HG02588 (cell line): Measurements from ENCODE around the gene FZD1.
A peak's percentile ranks its signal among the peaks of the same experiment; 100 is the strongest.

Experiments
- ATAC-seq: cut with Tn5 transposase; IDR thresholded peaks from one replicate; pipeline ENCODE4 v1.9.1; 2021; ENCODE audit warnings: mild to moderate bottlenecking, moderate library complexity; ENCODE audit not compliant: unreplicated experiment

The FZD1 gene

DNA sequence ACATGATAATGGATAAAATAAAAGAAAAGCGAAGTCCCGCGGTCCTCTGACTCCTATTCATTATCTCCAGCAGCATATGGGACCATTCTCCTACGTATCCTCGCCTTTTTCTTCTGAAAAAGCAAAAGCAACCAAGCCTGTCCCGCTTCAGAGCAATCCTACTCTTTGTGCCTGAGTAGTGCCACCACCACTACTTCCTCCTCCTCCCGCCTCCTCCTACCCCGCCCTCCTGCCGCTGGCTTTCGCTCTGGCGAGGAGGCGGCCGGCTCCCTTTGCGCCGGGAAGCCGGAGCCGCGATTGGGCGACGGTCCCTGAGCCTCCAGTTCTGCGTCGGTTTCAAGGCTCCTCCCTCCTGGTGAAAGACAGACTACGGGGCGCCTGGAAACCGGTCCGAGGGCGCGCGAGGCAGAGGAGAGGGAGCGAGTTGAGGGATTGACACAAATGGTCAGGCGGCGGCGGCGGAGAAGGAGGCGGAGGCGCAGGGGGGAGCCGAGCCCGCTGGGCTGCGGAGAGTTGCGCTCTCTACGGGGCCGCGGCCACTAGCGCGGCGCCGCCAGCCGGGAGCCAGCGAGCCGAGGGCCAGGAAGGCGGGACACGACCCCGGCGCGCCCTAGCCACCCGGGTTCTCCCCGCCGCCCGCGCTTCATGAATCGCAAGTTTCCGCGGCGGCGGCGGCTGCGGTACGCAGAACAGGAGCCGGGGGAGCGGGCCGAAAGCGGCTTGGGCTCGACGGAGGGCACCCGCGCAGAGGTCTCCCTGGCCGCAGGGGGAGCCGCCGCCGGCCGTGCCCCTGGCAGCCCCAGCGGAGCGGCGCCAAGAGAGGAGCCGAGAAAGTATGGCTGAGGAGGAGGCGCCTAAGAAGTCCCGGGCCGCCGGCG, at the start of gene FZD1:
Gene FZD1, plus strand, starts transcription at position 388 of the 878 bp plus-strand sequence. Its CDS starts 448 bp downstream, at position 836.
- ATAC-seq: peak; percentile 92

DNA sequence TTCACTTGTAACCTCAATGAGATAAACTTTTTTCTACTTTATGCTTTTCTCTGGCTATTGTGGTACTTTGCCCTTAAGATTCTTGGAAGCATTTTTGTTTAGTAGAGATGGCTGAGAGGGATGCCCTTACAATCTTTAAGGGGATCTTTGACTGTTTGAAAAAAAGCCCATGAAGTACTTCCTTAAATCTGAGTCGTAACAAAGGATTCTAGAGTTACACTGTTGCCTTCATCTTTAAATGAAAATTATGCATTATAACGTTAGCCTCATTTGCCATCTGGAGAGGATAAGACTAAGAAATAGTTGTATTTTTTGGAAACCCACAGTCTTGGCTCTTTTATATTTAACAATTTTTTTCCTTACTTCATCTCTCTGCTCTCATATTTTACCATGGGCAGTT, 37.8 kb upstream of the FZD1 start:
- ATAC-seq: no peak

DNA sequence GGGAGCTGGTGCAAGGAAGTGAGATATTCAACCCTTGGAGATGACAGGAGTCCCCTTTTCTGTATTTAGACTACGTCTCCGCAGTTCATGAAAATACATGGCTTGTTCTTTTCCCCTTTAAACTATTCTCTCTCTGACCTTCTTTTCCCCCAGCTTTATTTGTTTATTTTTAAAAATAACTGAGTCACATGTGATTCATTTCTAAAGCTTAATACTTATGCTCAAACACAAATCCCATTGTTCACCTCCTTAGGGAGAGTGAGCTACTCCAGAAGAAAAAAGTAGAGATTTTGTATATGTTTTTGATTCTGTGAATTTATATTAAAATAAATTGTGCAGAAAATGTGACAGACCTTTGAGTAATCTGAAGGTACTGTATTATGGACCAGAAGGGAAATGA, 35.9 kb upstream of the FZD1 start:
- no peak for ATAC-seq

DNA sequence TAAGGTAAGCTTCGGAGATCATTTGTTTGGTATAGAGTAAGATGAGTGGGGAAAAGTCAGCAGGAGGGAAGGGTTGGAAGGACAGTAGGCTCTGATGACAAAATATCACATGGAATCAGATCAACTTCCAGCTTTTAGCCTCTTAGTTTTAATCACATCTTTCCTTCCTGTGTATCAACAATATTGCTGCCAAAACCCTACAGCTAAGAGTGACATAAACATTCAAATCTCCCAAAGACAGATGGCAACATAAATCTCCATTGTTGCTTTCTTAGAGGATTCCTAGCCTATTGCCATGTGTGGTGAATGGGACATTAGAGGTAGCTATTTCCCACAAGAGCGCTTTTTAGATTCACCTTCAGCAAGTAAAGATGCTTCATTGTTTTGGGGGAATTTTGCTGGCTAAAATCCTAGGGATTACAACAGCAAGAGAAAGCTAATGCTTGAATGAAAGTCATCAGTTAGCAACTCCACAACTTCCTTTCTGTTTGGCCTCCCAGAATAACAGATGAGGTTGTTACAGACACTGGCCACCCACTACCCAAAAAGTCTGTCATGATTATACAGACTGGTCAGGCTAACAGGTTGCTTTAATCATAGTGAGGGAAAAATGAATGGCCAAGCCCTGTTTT, 35.2 kb upstream of the FZD1 start:
- no peak for ATAC-seq

DNA sequence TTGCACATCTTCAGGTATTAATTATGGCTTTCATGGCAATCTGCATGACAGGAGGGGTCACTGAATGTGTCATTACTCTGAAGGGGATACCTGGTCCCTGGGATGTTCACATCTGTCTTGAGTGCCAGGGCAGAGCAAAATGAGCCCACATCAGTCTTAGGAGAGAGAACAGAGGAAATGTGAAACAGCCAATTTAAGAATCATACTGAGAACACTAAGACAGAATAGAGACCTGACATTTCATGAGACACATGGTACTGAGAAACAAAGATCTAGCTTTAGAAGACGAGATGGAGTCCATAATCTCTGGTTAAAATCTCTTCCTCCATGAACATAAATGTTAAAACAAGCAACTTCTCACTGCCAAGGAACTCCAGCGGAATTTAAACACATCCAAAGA, 34.1 kb upstream of the FZD1 start:
- no peak for ATAC-seq

DNA sequence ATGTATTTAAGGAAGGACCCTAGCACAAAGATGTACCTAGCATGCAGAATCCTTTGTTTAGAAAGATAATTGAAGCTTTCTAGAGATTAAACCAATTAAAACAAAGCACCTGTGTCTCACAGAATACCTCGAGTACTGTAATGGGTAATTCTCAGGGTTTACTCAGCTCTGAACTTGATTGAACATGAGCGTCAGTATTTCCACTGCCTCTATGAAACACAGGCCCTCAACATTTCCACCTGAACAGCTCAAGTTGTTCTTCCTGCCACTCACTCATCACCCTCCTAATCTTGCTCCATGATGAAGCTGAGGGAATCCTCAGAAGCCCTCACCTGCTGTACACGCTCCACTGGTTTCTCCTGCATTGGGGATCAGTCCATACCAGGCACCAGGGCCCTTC, 33.7 kb upstream of the FZD1 start:
- no peak for ATAC-seq

DNA sequence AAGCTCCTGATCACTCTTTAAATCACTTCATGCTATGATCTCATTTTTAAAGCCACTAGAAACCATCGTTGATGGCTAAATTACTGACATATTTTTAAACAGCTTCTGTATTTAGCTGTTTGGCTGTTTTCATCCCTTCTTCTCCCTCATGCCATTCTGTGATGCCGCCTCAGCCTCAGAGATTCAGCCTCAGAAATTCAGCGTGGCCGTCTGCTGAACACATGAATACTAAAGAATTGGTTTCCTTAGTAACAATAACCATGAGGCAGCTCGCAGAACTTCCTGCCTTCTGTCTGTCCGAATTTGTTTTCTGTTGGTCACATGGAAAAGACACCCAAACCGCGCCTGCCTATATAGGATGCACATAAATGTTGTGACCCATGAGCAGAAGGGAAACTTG, 31.0 kb upstream of the FZD1 start:
- ATAC-seq: no peak

DNA sequence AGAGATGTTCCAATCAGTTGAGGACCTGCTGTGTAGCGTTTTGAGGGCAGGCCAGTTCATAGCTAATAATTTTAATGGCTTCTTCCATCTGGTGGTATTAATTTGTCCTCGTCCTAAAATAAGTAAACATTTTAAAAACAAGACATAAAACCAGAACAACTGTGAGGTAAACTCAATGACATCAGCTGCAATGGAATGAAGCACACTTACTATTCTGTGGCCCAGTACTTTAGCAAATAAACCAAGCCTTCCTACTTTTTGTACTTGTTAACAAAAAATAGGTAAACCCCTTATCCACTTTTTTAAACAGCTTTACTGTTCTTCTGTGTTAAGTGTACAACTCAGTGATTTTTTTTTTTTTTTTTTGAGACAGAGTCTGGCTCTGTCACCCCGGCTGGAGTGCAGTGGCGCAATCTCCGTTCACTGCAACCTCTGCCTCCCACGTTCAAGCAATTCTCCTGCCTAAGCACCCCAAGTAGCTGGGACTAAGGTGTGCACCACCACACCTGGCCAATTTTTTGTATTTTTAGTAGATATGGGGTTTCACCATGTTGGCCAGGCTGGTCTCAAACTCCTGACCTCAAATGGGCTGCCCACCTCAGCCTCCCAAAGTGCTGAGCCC, 28.9 kb upstream of the FZD1 start:
- ATAC-seq: no peak

DNA sequence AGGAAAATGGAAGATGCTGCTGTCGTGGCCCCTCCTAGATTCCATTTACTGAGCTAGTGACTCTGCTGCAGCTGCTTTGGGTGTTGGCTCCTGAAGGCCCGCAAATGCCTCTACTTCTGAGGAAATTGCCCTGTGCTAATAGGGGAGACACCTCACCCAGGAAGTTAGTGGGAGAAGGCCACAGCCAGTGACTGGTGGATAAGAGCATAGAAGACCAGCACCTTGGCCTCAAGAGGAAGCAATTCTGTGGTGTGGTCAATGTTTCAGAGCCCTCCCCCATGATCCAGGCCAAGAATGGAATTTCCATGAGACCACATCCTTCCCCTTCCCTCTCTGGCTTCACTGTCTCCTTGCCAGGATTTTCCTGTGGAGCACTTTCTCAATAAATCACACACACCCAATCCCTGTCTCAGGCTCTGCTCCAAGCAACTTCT, 25.0 kb upstream of the FZD1 start:
- ATAC-seq: no peak

DNA sequence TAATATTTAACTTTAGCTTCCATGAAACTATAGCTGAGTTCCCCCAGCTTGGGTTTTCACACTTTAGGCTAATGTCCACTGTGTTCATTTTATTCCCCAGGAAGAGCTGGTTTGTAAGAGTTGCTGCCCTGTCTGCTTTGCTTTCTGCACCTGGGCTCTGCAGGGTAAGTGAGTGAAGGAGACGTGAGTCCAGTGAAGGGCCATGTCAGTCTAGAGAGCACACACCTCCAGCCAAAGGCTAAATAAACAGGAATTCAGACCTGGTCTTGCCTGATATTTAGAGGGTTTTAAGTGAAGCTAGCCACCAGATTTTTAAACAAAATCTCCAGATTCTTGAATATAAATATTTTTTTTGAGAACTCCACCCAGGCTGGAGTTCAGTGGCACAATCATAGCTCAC, 24.5 kb upstream of the FZD1 start:
- no peak for ATAC-seq

DNA sequence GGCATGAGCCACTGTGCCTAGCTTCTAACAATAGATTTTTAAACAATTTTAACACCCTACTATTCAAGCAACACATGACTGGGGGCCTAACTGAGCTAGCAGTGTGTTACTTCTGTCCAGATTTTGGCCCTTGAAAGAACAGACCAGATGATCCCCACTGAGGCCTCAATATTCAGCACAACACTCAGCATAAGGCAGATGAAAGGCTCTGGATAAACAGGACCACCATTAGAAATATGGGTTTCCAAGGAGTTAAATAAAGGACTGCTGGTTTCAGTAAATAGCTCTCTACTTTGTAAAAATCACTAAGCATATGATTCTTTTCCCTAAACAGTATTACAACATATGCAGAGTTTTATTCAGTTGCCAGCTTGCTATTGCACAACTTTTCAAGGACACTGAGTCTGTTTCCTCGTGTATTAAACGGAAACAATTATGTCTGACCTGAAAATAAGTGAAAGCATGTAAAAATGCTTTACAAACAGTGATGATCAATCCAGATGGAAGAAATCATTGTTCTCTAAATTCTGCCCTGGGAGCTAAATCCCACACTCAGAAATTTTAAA, 23.8 kb upstream of the FZD1 start:
- no peak for ATAC-seq

DNA sequence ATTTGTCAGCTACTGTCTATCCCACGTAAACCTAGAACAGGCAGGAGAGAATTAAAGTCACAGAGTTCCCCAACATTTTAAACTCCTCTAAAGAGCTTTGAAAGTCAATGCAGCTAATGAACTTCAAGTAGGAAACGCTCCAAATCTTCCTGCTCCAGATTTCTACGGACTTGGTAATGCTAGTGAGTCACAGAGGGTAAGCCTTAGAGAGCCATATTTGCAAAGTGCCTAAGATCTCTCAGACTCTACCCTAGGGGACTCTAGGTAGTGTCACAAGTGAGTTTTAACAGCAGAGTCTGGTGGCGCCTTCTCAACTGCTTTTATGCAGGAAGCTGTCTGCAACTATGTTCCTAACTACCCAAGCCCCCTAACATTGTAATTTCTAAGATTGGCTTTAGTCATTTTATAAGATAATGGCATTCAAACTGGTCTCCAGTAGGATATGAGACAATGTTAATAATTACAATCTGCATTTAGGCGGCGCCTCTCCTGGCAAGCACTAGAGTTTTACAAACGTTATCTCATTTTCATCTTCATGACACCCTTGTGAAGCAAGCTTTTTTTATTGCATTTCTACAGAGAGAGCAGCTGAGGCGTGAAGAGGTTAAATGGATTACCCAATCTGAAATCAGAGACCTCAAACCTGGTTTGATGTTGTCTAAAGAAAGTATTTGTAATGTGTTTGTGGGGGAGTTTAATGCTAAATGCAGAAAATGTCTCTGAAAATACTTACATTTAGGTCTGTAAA, 22.0 kb upstream of the FZD1 start:
- no peak for ATAC-seq

DNA sequence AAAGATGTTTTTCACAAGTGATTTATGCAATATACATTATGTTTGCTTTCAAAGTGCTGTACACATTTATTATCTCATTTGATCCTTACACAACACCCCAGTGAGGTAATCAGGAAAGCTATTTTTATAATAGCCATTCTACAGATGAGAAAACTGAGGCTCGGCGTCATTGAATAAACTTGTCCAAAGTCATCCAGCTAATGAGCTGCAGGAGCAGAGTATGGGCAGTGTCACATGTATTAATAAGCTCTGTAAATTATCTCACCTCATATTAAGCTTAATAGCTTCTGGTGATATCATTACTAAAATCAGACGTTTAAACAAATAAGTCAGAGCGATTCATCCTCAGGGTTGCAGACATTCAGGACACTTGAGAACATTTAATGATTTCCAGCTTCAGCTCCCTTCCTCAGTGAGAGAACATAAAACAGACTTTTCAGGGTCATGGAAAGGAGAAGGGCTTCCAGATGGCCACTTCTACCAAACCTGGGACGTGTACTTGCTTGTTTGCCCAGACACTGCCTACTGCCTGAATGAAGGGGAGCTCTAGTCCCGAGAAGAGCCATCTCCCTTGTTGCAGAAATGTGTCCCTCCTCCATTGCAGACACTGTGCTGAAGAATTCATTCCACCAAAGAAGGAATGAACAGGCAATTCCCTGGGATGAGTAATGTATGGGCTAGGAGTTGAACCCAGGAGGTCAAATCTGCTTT, 20.5 kb upstream of the FZD1 start:
- no peak for ATAC-seq

DNA sequence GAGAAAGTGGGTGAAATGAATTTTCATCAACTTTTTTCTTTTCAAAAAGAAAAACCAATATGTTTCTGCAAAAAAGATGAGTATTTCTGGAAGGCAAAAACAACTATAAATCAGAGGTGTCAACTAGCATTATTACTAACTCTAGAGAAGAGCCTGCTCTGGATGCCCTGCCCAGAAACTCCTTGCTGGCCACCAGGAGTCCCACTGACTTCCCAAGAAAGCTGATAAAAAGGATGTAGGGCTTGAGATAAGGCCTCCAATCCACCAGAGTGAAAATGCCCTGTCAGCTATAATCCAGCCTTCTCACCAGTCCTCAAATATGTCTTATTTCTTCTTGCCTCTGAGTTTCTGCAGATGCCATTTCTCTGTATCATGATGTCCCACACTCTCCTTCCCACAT, 16.7 kb upstream of the FZD1 start:
- no peak for ATAC-seq

DNA sequence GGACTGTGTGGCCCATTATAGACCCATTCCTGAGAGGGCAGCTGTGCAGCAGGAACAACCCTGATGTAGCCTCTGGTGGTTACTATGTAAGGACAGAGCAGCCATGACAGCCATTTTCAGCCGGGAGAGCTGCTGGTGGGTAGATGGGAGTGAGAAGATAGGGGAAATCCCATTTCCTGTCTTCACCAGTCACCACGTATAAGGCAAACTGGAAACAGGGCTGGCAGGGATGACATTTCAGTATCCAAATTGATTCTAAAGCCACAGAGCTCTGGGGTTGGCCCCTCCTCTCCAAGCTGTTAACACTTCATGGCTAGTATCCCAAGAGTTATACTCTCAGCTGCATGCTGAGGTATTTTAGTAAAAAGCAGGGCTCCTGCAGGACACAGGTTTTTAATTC, 15.2 kb upstream of the FZD1 start:
- ATAC-seq: no peak

DNA sequence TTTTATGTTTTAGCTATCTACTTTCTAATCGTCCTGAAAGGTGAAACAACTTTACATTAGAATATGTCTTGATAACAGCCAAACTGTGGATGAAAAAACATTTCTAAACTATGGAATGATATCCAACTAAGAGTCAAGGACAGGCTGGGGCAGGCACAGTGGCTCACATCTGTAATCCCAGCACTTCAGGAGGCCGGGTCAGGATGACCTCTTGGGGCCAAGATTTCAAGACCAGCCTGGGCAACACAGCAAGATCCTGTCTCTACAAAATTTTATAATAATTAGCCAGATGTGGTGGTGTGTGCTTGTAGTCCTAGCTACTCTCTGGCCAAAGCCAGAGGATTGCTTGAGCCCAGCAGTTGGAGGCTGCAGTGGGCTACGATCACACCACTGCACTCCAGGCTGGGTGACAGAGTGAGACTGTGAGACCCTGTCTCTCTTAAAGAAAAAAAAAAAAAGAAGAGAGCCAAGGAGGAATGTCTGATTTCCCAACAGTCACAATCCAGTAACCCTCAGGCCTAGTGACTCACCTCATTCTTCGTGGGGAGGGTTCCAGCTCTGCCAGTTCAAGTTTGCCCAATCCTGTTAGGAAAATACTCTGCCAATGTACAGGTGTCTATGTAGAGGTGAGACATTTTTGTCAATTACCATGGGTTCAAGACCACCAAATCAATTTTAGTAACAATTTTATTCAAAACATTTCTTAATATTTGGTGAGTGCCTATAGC, 14.6 kb upstream of the FZD1 start:
- ATAC-seq: no peak

DNA sequence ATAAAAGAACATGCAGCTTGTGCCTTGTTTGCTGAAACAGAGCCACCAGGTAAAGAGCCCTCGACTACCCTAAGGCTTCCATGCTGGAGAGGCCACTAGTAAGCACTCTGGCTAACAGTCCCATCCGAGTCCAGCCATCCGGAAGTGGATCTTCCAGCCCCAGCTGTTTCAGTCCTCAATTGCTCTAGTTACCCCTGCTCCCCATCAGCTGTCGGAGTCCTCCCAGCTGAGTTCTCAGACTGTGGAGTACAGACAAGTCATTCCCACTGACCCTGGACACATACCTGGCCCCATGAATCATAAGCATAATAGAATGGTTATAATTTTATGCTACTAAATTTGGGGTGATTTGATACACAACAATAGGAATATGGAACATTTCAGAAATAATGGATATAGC, 13.5 kb upstream of the FZD1 start:
- ATAC-seq: no peak

DNA sequence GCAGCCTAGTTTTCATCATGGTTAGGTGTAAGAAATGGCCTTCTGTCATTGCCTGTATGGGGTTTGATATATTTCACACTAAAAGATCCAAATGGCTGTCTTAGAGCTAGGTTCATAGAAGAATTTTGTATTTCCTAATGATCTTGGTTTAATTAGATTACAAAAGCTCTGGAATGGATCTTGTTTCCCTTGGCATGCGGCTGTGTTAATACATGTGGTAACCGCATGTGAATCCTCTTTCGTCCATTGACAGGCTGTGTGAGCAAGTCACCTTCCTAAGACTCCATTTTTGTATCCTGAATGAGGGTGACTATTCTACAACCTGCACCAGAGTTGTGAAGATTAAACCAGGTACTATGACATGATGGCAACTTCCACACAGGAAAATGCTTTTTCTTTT, 12.4 kb upstream of the FZD1 start:
- no peak for ATAC-seq

DNA sequence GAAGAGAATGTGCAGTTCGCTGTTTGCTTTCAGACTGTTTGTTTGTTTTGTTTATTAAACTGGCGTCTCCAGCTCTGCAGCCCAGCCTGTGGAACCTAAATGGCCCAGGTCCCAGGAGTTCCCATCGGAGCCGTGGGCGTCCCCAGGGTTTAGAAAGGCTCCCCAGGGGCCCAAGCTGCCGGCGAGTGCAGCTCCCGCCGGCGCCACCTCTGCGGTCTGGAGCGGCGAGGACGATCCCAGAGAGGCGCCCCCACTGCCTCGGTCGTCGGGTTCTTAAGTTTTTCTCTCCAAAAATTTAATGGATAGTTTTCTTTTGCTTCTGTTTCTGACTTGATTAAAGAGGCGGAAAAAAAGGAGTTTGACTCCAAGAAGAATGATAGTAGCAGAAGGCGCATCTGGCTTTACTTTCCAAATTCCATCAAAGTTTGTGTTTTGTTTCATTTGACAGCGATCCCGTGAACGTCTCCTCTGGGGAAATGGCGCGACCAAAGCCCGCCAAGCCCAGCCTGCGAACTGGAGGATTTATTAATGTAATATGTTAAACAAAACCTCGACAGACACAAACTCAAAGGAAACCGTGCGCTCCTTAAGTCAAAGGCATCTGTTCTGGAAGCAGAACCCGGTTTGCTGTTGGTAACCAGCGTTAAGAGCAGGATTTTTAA, 718 bp upstream of the FZD1 start:
- ATAC-seq: no peak
